ENCODE results near the gene PIEZO2.
"Not testable (repeated sequence)": the region's sequence is repeated elsewhere in the genome, so short reads cannot be mapped to it uniquely, and the experiment has no call there.

Gene PIEZO2

DNA sequence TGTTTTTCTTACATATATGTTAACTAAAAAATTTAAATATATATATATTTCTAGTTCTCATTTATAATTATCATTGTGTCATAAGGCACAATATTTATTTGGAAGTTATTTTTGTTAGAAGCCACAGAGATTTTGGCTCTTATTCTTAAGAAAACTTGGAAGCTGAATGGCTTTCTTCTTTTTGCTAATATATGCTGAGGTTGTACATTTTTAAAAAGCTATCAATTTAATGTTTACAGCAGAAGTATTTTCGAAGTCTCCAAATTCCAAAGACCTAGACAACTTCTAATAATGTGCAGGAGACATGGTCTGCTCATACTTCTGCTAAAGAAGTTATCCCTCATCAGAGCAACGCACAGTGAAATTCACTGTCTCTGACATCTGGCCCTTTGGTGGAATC lies 3.7 kb upstream of the PIEZO2 start:
- in situ Hi-C loops (cut with HindIII; ENCODE audit: low sequenced_read_pairs), result loop anchor here (5.0 kb wide), 2 partner anchors 106 to 301 kb away; no protein-coding TSS in a partner anchor

DNA sequence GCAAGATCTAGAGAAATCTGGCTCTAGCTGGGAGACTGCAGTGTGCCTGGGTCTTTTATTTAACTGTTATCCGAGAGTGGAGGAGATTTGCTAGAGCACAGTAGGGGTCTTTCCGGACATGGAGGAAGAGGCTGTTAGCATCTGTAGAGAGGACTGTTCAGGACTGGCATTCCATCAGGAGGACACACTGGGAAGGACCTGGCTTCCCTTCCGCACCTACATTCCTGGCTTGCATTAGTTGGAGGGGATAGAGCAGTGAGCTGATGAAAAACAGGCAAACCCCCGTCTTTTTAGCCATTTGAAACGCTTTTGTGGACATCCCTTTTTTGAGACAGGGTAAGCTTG lies 874 bp upstream of the PIEZO2 start:
- in situ Hi-C loops (cut with HindIII; ENCODE audit: low sequenced_read_pairs), result loop anchor here (5.0 kb wide), 2 partner anchors 103 to 298 kb away; no protein-coding TSS in a partner anchor

DNA sequence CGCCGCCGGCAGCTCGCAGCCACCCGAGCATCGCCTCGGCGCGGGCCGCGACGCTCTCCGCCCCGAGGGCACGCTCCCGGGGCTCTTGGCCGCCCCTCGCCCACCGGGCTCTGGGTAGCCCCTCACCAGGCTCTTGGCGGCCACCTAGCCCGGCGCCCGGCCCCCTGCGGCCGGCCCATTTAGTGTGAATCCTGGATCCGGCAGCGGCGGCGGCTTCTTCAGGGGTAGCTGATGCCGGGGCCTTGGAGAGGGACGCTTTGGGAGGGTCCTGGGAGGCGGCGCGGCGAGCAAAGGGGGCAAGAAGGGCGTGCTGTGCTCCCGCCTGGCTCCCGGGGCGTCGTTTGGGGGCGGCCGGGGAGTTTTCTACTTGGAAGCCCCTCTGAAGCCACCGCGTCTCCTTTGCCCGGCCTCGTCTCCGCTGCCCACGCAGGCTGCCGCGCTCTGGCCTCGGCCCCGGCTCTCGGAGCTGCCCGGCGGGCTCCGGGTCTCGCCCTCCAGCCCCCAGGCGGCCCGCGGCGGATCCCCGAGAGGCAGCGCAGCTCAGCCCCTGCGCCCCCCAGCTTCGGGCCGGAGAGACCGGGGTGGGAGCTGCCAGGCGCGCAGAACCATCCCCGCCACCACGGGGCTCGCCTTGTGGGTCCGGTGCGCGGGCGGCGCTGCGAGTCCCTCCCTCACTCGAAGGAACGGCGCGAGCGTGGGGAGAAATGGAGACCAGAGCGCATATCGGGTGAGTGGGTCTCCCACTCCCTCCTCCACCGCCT lies 509 bp downstream of the PIEZO2 start:
- in situ Hi-C loops (cut with HindIII; ENCODE audit: low sequenced_read_pairs), result no loop called here

DNA sequence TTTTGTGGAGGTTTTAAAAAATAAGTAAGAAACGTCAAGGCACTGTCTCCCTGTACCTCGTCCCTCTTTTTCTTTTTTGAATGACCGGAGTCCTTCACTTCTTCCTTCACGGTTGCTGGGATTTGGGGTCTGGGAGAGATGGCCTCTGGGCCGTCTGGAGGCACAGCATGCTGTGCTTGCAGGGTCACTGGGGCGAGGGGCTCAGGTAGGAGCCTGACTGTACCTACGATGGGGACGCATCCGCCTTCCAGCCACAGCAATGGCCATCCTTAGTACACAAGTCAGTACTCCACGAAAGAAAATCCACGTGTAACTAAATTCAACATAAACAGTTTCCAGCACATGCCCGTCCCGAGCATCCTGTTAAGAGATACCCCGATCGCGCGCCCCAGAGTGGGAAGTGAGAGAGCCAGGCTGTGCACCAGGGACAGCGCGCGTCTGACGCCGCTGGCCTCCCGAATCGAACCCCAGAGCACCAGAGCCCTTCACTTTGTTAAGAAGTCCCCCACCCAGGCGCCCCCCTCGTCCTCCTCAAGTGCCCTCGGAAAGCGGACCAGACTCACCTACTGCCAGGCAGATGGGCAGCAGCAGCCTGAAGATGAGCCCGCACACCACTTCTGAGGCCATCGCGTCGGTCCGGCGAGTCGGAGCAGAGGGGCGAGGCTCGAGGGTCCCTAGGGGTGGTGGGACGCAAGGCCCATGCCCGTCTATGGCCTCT lies 1.2 kb downstream of the PIEZO2 start:
- in situ Hi-C loops (cut with HindIII; ENCODE audit: low sequenced_read_pairs), result no loop called here

DNA sequence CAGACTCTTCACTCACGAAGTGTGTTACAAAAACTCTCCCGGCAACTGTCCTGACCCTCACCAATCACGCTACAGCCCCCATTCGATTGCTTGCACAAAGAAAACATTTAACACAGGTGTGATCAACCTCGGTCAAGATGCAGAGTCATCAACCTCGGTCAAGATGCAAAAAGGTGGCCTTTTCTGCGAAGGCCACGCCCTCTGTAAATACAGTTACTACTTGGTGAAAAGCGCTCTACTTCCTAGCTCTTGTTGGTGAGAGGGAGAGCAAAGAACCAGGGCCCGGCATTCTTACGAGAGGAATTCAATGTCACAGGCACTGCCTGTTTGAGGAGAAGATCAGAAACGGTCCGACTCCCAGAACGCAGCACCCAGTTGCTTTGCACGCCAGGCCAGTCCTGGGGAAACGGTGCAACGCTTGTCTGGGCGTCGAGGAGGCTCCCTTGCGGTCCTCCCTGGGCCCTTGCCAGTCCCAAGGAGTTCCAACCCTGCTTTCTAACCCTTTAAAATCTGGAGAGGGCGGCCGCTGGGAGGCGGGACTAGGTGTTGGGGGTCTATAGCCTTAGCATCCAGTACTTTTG lies 1.9 kb downstream of the PIEZO2 start:
- in situ Hi-C loops (cut with HindIII; ENCODE audit: low sequenced_read_pairs), result no loop called here

DNA sequence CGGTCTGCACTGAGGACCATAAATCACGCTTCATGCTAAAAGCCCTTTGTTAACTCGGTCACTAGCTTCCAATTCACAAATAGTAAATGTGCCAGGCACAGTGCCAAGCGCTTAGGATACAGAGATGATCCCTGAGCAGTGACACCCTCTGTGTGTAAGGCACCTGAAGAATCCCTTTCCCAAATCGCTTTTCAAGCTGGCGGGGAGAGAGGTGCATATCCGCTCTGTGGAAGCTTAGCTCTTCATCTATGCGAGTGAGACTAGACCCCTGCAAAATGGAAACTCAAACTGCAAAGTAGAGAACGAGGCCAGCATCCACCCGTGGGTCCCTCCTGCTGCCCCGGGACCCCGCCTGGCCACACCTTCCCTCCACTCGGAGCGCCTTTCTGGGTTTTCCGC lies 2.4 kb downstream of the PIEZO2 start:
- in situ Hi-C loops (cut with HindIII; ENCODE audit: low sequenced_read_pairs), result no loop called here

DNA sequence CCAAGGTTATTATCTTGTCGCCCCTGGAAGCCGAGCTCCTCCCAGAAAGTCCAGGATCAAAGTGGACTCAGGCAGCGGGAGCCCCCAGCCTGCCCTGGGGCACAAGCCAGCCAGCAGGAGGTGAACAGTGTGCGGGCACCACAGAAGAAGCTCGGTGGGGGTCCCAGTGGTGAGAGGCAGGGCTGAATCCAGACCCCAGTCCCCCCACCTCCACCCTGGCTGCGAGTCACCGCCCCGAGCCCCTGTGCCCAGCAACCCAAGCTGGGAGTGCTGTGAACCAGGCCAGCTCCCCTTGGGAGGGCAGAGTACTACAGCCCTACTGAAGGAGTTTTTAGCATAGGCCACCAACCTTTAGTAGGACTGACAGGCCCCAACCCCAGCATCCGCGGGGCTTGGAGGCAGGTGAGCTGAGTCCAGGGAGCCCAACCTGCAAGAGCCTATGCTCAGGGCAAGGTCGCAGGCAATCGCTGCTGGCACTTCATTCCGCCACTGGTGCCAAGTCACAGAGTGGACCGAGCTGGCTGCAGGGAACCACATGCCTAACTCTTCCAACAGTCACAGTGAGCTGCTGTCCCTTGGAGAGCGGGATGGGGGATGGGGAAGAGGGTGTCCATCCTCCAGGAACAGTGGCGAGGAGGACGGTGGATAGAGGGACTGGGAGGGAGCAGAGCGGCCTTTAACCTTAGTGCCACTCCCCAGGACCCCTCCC lies 3.0 kb downstream of the PIEZO2 start:
- in situ Hi-C loops (cut with HindIII; ENCODE audit: low sequenced_read_pairs), result no loop called here

DNA sequence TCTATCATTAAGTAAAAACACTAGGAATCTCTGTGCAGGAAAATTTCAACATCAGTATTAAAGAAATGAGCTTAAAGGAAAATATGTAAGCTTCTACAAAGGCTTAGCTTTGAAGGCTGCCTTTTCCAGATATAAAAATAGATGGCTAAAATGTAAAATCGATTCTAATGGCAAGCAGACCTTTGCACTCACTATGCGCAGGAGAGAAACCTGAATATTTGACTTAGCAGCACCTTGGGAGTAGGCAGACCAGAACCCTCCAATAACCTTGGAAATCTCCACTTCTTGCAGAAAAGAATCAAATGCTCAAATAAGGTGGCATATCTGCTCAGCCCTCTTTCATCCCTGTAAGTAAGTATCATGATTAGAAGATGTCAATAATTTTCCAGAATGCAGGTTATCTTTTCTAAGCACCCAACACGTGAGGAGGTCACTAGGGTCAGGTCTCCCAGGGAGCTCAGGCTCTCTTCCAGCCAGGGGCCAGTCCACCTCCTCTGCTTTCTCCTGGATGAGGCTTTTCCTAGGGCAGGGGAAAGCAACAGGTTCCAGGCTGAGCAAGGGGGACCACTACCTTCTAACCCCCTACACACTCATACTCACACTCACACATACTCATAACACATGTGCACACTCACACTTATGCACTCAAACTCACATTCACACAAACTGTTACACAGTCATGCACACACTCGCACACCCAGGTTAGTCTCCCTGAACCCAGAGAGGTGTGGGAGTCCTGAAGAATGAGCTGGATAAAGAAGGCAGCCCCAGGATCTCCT lies 3.8 kb downstream of the PIEZO2 start:
- in situ Hi-C loops (cut with HindIII; ENCODE audit: low sequenced_read_pairs), result no loop called here

DNA sequence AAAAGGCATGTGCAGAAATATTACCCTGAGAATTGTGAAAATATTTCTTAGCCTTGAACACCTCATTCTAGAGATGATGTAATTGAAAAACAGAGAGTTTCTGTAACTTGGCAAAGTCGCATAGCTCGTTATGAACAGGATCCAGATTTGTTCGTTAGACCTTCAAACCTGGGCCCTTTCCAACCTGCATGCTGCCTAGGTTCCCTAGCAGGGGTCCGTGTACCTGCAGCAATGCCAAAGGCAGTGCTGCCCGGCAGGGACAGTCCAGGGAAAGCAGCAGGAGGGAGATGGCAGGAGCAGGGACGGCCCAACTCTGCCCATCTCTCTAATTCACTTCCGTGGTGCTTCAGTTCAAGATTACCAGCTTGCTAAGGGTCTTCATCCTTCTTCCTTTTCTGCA lies 12.0 kb downstream of the PIEZO2 start:
- in situ Hi-C loops (cut with HindIII; ENCODE audit: low sequenced_read_pairs), result no loop called here

DNA sequence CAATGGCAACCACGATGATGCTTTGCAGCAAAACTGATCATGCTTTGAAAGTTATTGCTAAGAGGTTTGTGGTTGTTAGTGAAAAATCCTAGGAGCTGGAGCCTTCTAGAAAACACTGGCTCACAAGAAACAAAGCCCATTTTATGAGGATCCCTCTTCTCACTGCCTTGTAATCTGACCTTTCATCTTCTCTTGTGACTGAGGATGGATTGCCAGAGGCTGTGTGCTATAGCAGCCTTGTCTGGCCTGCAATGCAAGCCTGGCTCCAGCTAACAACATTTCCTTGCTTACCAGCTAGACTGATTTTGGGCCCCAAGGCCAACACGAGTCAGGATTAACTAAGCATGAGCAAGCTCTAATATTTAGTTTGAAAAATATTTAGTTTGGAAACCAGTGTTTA lies 13.1 kb downstream of the PIEZO2 start:
- in situ Hi-C loops (cut with HindIII; ENCODE audit: low sequenced_read_pairs), result no loop called here

DNA sequence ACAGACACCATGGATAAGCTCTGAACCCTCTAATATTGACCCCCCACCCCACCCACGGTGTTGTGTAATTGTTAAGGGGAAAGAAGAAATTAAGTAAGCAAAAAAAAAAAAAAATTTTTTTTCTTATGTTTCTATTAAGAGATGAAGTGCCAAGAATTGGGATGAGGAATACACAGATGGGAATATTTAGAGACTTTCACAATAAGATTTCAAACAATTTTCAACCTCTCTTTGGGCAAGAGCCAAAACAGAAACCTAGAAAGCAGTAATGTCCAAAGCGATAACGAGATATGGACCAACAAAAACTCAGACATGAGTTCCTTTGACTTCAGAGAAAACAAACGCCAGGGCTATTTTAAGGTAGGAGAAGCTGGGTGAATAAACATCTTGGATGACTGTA lies 14.4 kb downstream of the PIEZO2 start:
- in situ Hi-C loops (cut with HindIII; ENCODE audit: low sequenced_read_pairs), result no loop called here

DNA sequence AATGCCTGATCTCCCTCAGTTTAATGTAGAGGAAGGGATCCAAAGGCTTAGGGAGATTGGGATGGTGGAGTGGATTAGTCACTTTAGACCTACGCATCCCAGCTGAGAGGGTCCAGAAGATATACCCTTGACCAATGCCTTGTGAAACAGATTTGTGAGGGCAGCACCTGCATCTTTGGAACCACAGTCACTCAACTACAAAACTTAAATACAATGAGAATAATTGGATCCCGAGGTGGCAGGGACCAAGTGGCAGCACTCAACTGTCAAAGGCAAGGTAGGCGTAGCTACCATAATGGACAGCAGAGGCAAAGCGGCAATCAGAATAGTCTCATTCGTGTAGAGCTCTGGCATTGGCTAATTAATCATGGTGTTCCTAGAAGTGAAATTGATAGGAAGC lies 20.3 kb downstream of the PIEZO2 start:
- in situ Hi-C loops (cut with HindIII; ENCODE audit: low sequenced_read_pairs), result not testable (repeated sequence)

DNA sequence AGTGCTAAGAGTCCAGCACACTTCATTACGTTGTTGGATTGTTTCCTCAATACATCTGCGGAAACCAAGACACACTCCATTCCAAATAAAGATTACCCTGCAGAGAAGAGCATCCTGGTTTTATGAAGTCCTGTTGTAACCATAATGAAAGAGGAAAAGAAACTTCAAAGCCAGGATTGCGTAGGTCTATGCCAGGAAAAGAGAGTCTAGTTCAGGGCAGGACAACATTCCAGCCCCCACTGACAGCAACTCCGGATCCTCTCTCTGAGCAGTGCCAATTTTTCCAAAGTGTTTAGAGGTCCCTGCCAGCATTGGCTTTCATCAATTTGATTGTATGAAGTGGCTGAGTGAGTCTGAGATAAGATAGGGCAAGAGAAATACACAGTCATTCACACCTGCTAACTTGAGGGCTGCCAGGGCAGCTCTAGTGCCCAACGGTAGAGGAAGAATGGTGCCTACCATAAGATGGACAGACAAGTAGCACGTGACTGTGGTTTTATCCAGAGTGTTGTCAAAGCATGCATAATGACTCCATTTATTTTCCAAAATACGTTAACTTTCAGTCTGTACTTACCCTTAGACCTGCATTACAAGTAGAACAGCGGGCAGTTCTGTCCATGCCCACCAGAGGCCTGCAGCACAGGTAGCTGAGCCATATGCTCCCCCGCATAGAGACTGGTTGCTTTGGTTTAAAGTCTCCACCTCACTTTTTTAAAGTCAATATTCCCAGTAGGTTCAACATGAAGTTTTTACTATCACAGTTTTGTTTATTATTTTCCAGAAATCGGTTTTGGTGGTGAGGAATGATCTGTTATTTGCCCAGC lies 23.7 kb downstream of the PIEZO2 start:
- in situ Hi-C loops (cut with HindIII; ENCODE audit: low sequenced_read_pairs), result no loop called here

DNA sequence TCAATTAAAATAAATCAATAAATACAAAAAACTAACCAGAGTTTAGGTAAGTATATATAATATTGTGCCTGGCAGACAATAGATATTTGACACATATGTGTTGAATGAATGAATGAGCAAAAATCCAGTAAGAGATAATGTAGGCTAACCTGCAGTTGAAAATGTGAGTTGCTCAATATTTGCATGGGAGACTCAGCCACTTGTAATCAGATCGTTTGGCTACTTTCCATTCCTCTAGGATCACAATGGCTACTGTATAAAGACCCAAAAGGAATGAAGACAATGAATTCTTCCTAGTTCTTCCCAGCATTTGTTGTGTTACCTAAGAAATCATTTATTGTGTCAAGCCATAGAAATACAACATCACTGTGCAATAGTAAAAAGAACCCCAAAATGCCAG lies 25.3 kb downstream of the PIEZO2 start:
- in situ Hi-C loops (cut with HindIII; ENCODE audit: low sequenced_read_pairs), result no loop called here

DNA sequence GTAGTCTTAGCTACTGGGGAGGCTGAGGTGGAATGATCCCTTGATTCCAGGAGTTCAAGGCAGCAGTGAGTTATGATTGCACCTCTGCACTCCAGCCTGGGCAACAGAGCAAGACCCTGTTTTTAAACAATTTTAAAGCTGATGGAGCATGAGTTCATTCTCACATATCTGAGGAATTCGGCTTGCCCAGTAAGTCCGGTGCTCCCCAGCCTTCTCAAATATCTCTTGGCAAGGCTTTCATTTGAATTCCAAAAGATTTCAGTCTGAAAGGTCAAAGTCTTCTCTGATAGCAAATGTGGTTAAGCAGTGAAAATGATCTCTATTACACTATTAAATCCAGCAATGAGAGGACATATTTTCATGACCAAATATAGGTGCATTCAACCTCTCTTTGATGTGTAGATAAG lies 27.9 kb downstream of the PIEZO2 start:
- in situ Hi-C loops (cut with HindIII; ENCODE audit: low sequenced_read_pairs), result no loop called here

DNA sequence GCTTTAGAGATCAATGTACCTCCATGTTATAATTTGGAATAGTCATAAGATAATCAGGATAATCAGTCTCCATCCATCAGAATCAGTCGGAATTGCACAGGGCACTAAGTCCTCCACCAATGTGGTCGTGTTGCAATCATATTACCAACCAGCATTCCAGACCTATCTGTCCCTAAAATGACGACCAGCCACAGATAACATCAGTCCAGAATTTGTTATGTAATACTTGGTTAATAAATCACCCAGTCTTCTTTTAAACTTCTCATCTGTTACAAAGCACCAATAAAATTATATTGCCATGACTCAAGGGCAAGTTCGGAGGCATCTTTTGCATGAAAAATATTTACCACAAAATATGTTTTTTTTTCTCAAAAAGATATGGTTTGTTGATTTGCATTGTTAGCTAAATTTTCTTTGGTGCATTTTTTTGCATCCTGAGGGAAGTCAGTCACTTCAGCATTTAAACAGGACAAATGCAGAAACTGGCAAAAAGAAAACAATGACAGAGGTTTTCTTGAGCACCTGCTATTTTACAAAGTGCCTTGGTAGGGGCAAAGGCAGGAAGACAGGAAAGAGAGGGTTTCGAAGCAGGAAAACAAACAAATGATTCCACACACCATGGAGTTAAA lies 29.3 kb downstream of the PIEZO2 start:
- in situ Hi-C loops (cut with HindIII; ENCODE audit: low sequenced_read_pairs), result no loop called here

DNA sequence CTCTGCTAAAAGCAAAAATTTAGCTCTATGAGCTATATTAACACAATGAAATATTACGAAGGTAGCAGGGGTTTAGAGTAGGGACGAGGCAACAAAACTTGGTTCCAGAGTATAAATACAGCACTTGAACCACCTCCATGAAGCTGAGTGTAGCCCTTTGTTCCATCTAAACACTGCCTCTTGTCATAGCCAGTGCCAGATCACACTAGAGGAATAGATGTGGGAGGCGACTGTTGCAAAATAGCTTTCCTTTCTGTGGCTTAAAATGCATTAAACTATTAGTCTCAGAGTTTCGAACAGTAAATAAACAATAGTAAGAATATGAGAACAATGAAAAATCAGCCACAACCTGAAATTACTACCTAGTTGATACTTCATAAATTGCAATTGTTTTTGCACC lies 29.8 kb downstream of the PIEZO2 start:
- in situ Hi-C loops (cut with HindIII; ENCODE audit: low sequenced_read_pairs), result no loop called here

DNA sequence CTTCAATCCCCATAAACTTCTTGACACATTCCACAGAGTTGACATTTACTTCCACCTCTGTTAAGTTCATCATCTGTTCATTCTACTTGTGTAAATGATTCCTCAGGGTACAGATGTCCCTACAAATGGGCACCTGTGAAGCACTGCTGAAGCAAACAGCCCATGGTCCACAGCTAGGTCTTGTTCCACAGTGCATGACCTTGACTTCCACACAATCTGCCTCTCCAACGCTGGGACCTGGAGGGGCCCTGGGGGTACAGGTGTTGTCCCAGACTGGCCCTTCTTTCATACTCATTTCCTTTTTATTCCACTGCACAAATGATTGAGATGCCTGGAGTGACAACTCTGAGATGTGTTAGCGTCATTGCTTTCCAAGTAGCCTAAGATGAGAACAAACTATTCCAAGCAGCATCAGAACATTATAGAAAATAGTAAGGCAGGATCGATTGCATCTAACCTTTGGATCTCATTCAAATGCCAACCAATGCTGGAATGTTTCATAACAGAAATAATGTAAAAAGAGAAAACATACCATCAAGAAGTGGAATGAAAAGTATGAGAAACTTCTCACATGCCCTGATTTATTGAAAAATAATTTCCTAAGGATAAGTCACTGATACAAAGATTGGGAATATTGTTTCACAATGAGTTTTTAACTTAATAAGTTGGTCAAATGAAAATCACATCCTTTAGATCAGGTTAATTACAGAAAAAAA lies 31.2 kb downstream of the PIEZO2 start:
- in situ Hi-C loops (cut with HindIII; ENCODE audit: low sequenced_read_pairs), result no loop called here

DNA sequence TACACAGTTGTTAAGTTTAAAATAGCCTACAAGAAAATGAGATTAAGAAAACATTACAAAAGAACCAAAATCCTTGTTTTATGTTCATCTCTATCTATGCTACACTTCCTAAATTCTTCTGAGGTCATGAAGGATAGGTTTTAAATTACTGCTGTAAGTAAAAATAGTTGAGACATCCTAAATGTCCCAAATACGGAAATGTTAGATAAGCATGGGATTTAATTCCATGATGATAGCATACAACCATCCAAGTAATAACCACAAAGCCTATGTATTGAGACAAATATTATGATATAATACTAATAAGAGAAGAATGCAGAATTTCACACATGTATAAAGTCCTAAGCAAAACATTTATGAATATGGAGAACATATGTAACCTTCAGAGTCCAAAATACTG lies 34.1 kb downstream of the PIEZO2 start:
- in situ Hi-C loops (cut with HindIII; ENCODE audit: low sequenced_read_pairs), result no loop called here

All from endothelial cell of hepatic sinusoid (primary cell).